Measurements from ENCODE around the gene TRIP10.

GRCh38 chr19:6787393-6787792, 47.9 kb downstream of the TRIP10 start:
- TF ChIP-seq CTCF (IDR thresholded peaks at IDR 0.05; ENCODE audit: low read depth, low read length, missing input control) (no peak), ATF3 (IDR thresholded peaks at IDR 0.05) (no peak), FOXA1 (IDR thresholded peaks at IDR 0.05) (no peak), REST (IDR thresholded peaks at IDR 0.05) (no peak)
